ENCODE results near the gene USP14. TPM values are rescaled to one million over a fixed set of nuclear protein-coding genes. Genes with fewer than 3 reads are reported as not detected.
A peak's percentile ranks its signal among the peaks of the same experiment; 100 is the strongest.

USP14 gene
- total and polyA plus RNA-seq, 4 donors = 22.8 to 41.2 (median 31.7) TPM

DNA sequence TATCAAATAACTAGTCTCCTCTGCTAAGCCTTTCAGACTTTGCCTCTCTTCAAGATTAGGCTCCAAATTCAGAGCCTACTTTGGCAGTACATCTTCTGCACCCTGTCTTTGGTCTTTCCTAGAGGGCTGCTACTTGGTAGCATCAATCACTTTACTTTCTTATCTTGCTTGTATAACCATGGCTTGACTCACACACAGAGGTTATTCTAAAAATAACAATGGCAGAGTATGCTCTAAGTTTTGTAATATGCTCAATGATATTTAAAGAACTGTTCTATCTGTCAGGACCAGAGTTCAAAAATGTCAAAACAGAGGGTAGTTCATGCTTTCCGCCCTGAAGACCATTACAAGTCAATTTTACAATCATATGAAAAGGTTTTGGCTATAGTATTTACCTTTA lies 81.8 kb downstream of the USP14 start:
- Histone ChIP-seq H3K9ac (ENCODE audit: insufficient read depth in 1 of 2, low read length in 2 of 2) (no peak overlapping the region), H3K36me3 (ENCODE audit: control insufficient read depth in 4 of 4, insufficient read depth in 4 of 4, low read length in 4 of 4) (peaks cover 6 to 17% (median 8%) of the 10 kb centered on the region in 4 donors), H3K4me3 (no peak overlapping the region), H3K27me3 (ENCODE audit: control insufficient read depth in 3 of 3, insufficient read depth in 3 of 3, low read length in 2 of 3) (no peaks in the 10 kb centered on the region), H3K27ac (ENCODE audit: low read depth in 1 of 2, low read length in 1 of 2) (peak overlapping the region in 1 of 2 donors; percentile 81), H3K4me1 (ENCODE audit: control insufficient read depth in 5 of 5, insufficient read depth in 5 of 5, low read length in 5 of 5) (no peaks in the 10 kb centered on the region), H3K9me3 (ENCODE audit: control insufficient read depth in 4 of 4, insufficient read depth in 3 of 4, low read length in 3 of 4) (no peaks in the 10 kb centered on the region)
- TF ChIP-seq, protein P1, sequence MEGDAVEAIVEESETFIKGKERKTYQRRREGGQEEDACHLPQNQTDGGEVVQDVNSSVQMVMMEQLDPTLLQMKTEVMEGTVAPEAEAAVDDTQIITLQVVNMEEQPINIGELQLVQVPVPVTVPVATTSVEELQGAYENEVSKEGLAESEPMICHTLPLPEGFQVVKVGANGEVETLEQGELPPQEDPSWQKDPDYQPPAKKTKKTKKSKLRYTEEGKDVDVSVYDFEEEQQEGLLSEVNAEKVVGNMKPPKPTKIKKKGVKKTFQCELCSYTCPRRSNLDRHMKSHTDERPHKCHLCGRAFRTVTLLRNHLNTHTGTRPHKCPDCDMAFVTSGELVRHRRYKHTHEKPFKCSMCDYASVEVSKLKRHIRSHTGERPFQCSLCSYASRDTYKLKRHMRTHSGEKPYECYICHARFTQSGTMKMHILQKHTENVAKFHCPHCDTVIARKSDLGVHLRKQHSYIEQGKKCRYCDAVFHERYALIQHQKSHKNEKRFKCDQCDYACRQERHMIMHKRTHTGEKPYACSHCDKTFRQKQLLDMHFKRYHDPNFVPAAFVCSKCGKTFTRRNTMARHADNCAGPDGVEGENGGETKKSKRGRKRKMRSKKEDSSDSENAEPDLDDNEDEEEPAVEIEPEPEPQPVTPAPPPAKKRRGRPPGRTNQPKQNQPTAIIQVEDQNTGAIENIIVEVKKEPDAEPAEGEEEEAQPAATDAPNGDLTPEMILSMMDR (IDR thresholded peaks at IDR 0.05; ENCODE audit: control extremely low read depth, extremely low read depth) = no peak
- WGBS, 2 donors = 92 to 100% methylated on average over 1 of the region's 1 CpG
- DNase-seq (no peak), ATAC-seq (ENCODE audit: insufficient read depth, low FRiP score) (no peak)

DNA sequence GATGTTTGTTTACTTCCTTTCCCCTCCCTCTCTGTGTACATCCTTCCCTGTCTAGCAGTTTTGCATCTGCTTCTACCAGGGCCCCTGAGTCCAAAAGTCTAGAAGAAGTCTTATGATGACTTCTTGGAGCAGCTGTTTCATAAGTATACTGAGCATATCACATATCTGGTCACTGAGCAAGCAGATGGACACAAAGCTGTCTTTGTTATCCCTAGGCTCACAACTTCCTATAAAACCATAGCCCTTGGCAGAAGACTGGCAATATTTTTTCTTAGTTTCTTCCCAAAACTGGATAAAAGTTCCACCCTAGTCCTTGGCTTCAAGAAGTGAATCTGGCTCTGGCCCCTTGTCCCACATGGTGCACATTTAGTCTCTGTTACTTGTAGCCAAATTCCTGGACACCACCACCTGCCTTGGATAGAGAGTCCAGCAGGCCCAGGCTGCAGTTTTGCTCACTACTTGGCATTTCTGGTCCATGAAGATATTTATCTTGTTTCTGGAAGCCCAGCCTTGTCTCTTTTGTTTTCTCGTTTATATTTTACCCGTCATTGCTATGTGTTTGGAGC lies 87.0 kb downstream of the USP14 start:
- TF ChIP-seq, protein P1 (IDR thresholded peaks at IDR 0.05; ENCODE audit: control extremely low read depth, extremely low read depth) = no peak
- 95 to 96% methylated on average over 2 of the region's 2 CpGs for WGBS, 2 donors
- no peaks in the 10 kb centered on the region for H3K9me3 ChIP-seq (ENCODE audit: control insufficient read depth in 4 of 4, insufficient read depth in 3 of 4, low read length in 3 of 4)
- no peak for DNase-seq
- ATAC-seq (ENCODE audit: insufficient read depth, low FRiP score) = no peak
- no peak overlapping the region for H3K4me3 ChIP-seq
- no peak overlapping the region for H3K9ac ChIP-seq (ENCODE audit: insufficient read depth in 1 of 2, low read length in 2 of 2)
- no peak overlapping the region for H3K27ac ChIP-seq (ENCODE audit: low read depth in 1 of 2, low read length in 1 of 2)
- no peaks in the 10 kb centered on the region for H3K27me3 ChIP-seq (ENCODE audit: control insufficient read depth in 3 of 3, insufficient read depth in 3 of 3, low read length in 2 of 3)
- H3K36me3 ChIP-seq (ENCODE audit: control insufficient read depth in 4 of 4, insufficient read depth in 4 of 4, low read length in 4 of 4) = peaks cover 12 to 20% (median 17%) of the 10 kb centered on the region in 4 donors
- H3K4me1 ChIP-seq (ENCODE audit: control insufficient read depth in 5 of 5, insufficient read depth in 5 of 5, low read length in 5 of 5) = no peaks in the 10 kb centered on the region

DNA sequence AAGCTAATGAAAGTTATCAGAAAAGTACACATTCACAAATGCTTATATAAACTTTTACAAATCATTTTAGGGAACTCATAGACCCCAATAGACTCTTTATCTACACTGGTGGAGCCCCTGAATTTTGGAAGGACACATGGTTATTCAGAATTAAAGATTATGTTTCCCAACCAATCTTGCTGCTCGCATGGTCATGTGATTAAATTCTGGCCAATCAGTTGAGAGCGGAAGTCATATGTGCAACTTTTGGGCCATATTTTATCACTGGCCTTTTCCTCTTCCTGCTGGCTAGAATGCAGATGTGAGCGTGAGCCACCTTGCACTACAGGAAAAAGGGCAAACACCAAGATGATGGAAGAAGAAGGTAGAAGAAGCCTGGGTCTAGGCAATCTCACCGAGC lies 89.7 kb downstream of the USP14 start:
- Histone ChIP-seq H3K4me1 (ENCODE audit: control insufficient read depth in 5 of 5, insufficient read depth in 5 of 5, low read length in 5 of 5) (no peaks in the 10 kb centered on the region), H3K9ac (ENCODE audit: insufficient read depth in 1 of 2, low read length in 2 of 2) (no peak overlapping the region), H3K9me3 (ENCODE audit: control insufficient read depth in 4 of 4, insufficient read depth in 3 of 4, low read length in 3 of 4) (no peaks in the 10 kb centered on the region), H3K36me3 (ENCODE audit: control insufficient read depth in 4 of 4, insufficient read depth in 4 of 4, low read length in 4 of 4) (peaks cover 16 to 35% (median 25%) of the 10 kb centered on the region in 4 donors), H3K27ac (ENCODE audit: low read depth in 1 of 2, low read length in 1 of 2) (no peak overlapping the region), H3K27me3 (ENCODE audit: control insufficient read depth in 3 of 3, insufficient read depth in 3 of 3, low read length in 2 of 3) (no peaks in the 10 kb centered on the region), H3K4me3 (no peak overlapping the region)
- ATAC-seq (ENCODE audit: insufficient read depth, low FRiP score) = no peak
- DNase-seq = no peak
- 87 to 93% methylated on average over 4 of the region's 4 CpGs for WGBS, 2 donors
- TF ChIP-seq, protein P1 (IDR thresholded peaks at IDR 0.05; ENCODE audit: control extremely low read depth, extremely low read depth) = no peak

DNA sequence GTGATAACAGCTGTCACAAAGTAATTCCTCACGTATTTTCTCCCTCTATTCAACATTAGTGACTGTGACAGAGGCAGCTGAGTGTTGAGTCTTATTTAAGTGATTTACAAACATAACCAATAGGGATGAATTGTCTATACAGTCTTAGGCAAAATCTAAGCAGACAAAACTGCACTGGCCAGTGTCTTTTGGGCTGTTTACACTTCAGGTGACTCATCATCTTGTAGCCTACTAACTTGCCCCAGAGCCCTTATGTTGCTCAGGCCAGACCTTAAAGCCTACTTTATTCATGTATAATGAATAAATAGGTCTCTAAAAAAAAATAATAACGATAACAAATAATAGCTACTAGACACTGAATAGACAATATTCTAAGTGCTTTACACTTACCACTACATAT lies 92.3 kb downstream of the USP14 start:
- 98 to 99% methylated on average over 2 of the region's 2 CpGs for whole genome bisulfite sequencing, 2 donors
- DNase-seq (no peak), ATAC-seq (ENCODE audit: insufficient read depth, low FRiP score) (no peak)
- H3K4me3 ChIP-seq = no peak overlapping the region
- H3K36me3 ChIP-seq (ENCODE audit: control insufficient read depth in 4 of 4, insufficient read depth in 4 of 4, low read length in 4 of 4) = peaks cover 15 to 29% (median 22%) of the 10 kb centered on the region in 4 donors
- no peak overlapping the region for H3K27ac ChIP-seq (ENCODE audit: low read depth in 1 of 2, low read length in 1 of 2)
- no peak overlapping the region for H3K9ac ChIP-seq (ENCODE audit: insufficient read depth in 1 of 2, low read length in 2 of 2)
- TF ChIP-seq, protein P1 (IDR thresholded peaks at IDR 0.05; ENCODE audit: control extremely low read depth, extremely low read depth) = no peak
- no peaks in the 10 kb centered on the region for H3K4me1 ChIP-seq (ENCODE audit: control insufficient read depth in 5 of 5, insufficient read depth in 5 of 5, low read length in 5 of 5)
- no peaks in the 10 kb centered on the region for H3K9me3 ChIP-seq (ENCODE audit: control insufficient read depth in 4 of 4, insufficient read depth in 3 of 4, low read length in 3 of 4)
- no peaks in the 10 kb centered on the region for H3K27me3 ChIP-seq (ENCODE audit: control insufficient read depth in 3 of 3, insufficient read depth in 3 of 3, low read length in 2 of 3)

Measured in lung (tissue), 12 donors.